Measurements from ENCODE around the gene REX1BD.

- no peak for TF ChIP-seq CTCF (IDR thresholded peaks at IDR 0.05; ENCODE audit: insufficient read depth, low read length, poor library complexity, severe bottlenecking)
- no peak for TF ChIP-seq EZH2phosphoT487 (conservative IDR thresholded peaks at IDR 0.05; ENCODE audit: low read length)
These were observed 17.1 kb downstream of the REX1BD start for GRCh38 chr19:18605546-18606280.
